HG02870 (cell line): Measurements from ENCODE around the gene SLC12A5.
"Not testable (repeated sequence)": the region's sequence is repeated elsewhere in the genome, so short reads cannot be mapped to it uniquely, and the experiment has no call there.

ENCODE experiments used
- ATAC-seq: cut with Tn5 transposase; IDR thresholded peaks from one replicate; pipeline ENCODE4 v1.9.1; 2021; ENCODE audit warnings: mild to moderate bottlenecking, moderate library complexity; ENCODE audit not compliant: unreplicated experiment

The SLC12A5 gene

DNA sequence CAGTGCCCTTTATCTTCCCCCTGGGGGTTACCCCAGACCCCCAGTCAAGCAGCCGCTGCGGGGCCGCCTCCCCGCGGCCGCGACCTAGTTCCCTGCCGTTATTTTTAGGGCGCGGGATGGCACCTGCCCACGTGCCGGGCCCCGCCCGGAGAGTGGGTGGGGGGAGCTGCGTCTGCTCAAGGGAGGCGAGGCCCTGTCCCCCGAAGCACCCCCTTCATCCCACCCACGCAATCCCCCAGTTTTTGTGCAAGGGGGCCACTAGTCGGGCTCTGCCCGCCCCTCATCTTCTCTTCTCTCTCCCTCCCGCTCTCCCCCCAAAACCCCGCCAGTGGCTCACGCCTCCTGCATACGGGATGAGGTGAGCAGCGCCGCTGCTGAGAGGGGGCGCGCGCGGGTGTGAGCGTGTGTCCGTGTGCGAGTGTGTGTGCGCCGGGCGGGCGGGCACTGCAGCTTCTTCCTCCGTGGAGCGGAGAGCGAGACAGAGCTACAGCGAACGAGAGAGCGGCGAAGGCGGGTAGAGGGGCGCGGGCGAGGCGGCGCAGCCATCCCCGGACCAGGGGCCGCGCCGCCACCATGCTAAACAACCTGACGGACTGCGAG lies at the start of gene SLC12A5:
TSS of gene SLC12A5 (plus strand) at position 444 of the 600 bp plus-strand sequence. CDS start at position 574, 130 bp downstream.
- ATAC-seq: no peak

- no peak for ATAC-seq
Measured at GRCh38 chr20:45981261-45981660, 47.8 kb upstream of the SLC12A5 start.

- no peak for ATAC-seq
Measured at GRCh38 chr20:45983279-45983743, 45.7 kb upstream of the SLC12A5 start.

- no peak for ATAC-seq
Measured at GRCh38 chr20:45985573-45985972, 43.4 kb upstream of the SLC12A5 start.

GRCh38 chr20:45987108-45987780 lies 41.8 kb upstream of the SLC12A5 start:
- no peak for ATAC-seq

- ATAC-seq: not testable (repeated sequence)
Measured at GRCh38 chr20:45988830-45989229, 40.2 kb upstream of the SLC12A5 start.

- ATAC-seq: no peak
Measured at GRCh38 chr20:45991616-45992015, 37.4 kb upstream of the SLC12A5 start.

GRCh38 chr20:45993197-45993951 lies 35.6 kb upstream of the SLC12A5 start:
- ATAC-seq: no peak

DNA sequence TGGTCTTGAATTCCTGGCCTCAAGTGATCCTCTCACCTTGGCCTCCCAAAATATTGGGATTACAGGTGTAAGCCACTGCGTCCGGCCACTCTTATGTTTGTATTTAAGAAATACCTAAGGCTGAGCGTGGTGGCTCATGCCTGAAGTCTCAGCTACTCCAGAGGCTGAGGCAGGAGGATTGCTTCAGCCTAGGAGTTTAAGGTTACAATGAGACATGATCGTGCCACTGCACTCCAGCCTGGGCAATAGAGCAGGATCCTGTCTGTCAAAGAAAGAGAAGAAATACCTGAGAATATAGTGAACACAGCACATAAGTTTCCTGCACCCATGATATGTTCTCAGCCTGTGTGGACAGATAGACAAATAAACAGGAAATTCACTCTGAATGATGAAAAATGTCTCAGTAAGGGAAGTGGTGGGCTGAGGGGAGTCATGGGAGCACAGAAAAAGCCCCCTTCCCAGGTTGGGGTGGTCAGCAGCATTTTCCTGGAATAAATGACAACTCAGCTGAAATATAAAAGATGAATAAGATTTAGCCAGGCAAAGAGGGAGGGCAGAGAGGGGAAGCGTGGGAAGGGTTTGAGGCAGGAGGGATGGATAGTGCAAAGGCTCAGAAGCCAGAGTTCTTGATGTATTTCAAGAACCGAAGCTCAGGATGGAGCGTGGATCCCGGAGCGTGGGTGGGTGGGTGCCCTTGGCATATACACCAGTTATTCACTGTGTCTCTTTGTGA lies 34.1 kb upstream of the SLC12A5 start:
- ATAC-seq: no peak

- not testable (repeated sequence) for ATAC-seq
Measured at GRCh38 chr20:45995495-45996097, 33.4 kb upstream of the SLC12A5 start.

- ATAC-seq: no peak
Measured at GRCh38 chr20:45997187-45997586, 31.8 kb upstream of the SLC12A5 start.

- no peak for ATAC-seq
Measured at GRCh38 chr20:45998337-45998736, 30.7 kb upstream of the SLC12A5 start.

DNA sequence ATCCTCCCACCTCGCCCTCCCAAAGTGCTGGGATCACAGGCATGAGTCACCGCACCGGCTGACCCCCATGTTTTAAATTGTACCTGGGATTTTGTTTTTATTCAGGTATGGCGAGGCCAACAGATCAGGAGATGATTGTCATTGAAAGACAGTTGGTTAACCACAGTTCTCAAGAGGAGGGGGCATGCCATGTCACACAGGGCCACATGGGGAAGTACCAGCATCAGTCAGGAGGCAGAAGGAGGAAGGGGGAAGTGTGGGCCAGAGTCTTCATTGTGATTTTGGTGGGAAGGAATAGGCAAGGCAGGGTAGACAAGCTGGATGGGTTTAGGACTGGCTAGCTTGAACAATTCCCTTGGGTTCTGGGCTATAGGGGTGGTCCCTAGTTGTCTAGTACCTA lies 30.3 kb upstream of the SLC12A5 start:
- ATAC-seq: no peak

- ATAC-seq: no peak
Measured at GRCh38 chr20:45999557-46000261, 29.3 kb upstream of the SLC12A5 start.

- ATAC-seq: no peak
Measured at GRCh38 chr20:46000262-46000996, 28.6 kb upstream of the SLC12A5 start.

DNA sequence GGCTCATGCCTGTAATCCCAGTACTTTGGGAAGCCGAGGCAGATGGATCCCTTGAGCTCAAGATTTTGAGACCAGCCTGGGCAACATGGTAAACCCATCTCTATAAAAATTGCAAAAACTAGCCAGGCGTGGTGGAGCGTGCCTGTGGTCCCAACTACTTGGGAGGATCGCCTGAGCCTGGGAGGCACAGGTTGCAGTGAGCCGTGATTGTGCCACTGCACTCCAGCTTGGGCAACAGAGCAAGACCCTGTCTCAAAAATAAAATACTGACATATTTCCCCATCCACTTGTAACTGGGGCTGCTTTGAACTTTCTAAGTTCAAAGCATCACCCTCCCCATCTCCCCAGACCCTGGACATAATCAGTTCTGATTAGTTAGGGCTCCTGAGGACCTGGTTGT lies 27.5 kb upstream of the SLC12A5 start:
- no peak for ATAC-seq

DNA sequence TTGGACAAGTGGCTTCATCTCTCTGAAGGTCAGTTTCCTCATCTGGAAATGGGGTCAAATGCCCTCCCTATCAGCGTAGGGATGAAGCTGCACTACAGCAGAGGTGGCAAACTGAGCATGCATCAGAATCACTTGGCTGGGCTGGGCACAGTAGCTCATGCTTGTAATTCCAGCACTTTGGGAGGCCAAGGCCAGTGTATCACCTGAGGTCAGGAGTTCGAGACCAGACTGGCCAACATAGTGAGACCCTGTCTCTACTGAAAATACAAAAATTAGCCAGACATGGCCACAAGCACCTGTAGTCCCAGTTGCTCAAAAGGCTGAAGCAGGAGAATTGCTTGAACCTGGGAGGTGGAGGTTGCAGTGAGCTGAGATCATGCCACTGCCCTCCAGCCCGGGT lies 27.0 kb upstream of the SLC12A5 start:
- no peak for ATAC-seq

GRCh38 chr20:46004187-46004586 lies 24.8 kb upstream of the SLC12A5 start:
- ATAC-seq: no peak

GRCh38 chr20:46004889-46005473 lies 24.0 kb upstream of the SLC12A5 start:
- ATAC-seq: no peak
